ENCODE results near the gene LARP1B.
"Not testable (repeated sequence)": the region's sequence is repeated elsewhere in the genome, so short reads cannot be mapped to it uniquely, and the experiment has no call there.

Gene LARP1B

GRCh38 chr4:128228845-128229795 is 168.0 kb downstream of the LARP1B start:
- no peak for DNase-seq

- no peak for DNase-seq
Measured at GRCh38 chr4:128232719-128233118, 171.6 kb downstream of the LARP1B start.

GRCh38 chr4:128234836-128235235 is 173.7 kb downstream of the LARP1B start:
- DNase-seq: no peak

- DNase-seq: no peak
Measured at GRCh38 chr4:128241019-128241418, 179.9 kb downstream of the LARP1B start.

- no peak for DNase-seq
Measured at GRCh38 chr4:128241425-128241913, 180.4 kb downstream of the LARP1B start.

GRCh38 chr4:128241981-128242380 is 180.9 kb downstream of the LARP1B start:
- DNase-seq: no peak

GRCh38 chr4:128242601-128243000 is 181.5 kb downstream of the LARP1B start:
- no peak for DNase-seq

GRCh38 chr4:128244379-128244778 is 183.3 kb downstream of the LARP1B start:
- DNase-seq: no peak

GRCh38 chr4:128245391-128245790 is 184.3 kb downstream of the LARP1B start:
- DNase-seq: not testable (repeated sequence)

GRCh38 chr4:128247906-128248305 is 186.8 kb downstream of the LARP1B start:
- no peak for DNase-seq

GRCh38 chr4:128249787-128250668 is 188.9 kb downstream of the LARP1B start:
- DNase-seq: no peak

GRCh38 chr4:128255906-128256305 is 194.8 kb downstream of the LARP1B start:
- DNase-seq: no peak

GRCh38 chr4:128256539-128256938 is 195.4 kb downstream of the LARP1B start:
- no peak for DNase-seq

- not testable (repeated sequence) for DNase-seq
Measured at GRCh38 chr4:128258166-128258565, 197.1 kb downstream of the LARP1B start.

GRCh38 chr4:128259889-128260288 is 198.8 kb downstream of the LARP1B start:
- DNase-seq: not testable (repeated sequence)

Measured in NCI-H2081 treated with DMSO at 0.1 percent for 48 hours (cell line).